HepG2 (cell line): ENCODE results near the gene UBXN2A. TPM values are rescaled to one million over a fixed set of nuclear protein-coding genes. Genes with fewer than 3 reads are reported as not detected.

Experiments
- AFF4 ChIP-seq: sonication (generic); formaldehyde crosslinking; IDR thresholded peaks from 2 replicates; pipeline ENCODE4 v1.4.0; 2020; ENCODE audit warnings: missing genetic modification reagents
- CBX5 ChIP-seq: sonication (generic); formaldehyde crosslinking; IDR thresholded peaks from 2 replicates; pipeline ENCODE4 v1.4.0; 2020; ENCODE audit warnings: missing genetic modification reagents, borderline replicate concordance
- GATA4 ChIP-seq: sonication (generic); IDR thresholded peaks from 2 replicates; pipeline ENCODE4 v1.6.1; 2016; ENCODE audit warnings: antibody characterized with exemption, low read depth, borderline replicate concordance
- HOXA5 ChIP-seq: sonication (generic); formaldehyde crosslinking; IDR thresholded peaks from 2 replicates; pipeline ENCODE4 v1.4.0; 2020; ENCODE audit warnings: missing genetic modification reagents
- KDM5A ChIP-seq: fragments of 200-600 bp; sonication (generic); IDR thresholded peaks from 2 replicates; pipeline ENCODE4 v1.7.0; 2018; ENCODE audit warnings: antibody characterized with exemption, mild to moderate bottlenecking, low read length, borderline replicate concordance
- NFYB ChIP-seq: sonication (generic); formaldehyde crosslinking; IDR thresholded peaks from 2 replicates; pipeline ENCODE4 v1.4.0; 2020; ENCODE audit warnings: missing genetic modification reagents
- NR2F6 ChIP-seq, 2 experiments: IDR thresholded peaks; 2 replicates each; pipeline ENCODE4 v1.6.1; 2016; ENCODE audit warnings: antibody characterized with exemption in 1 of 2, mild to moderate bottlenecking in 1 of 2
- SALL2 ChIP-seq: sonication (generic); formaldehyde crosslinking; IDR thresholded peaks from 2 replicates; pipeline ENCODE4 v1.8.1; 2023; ENCODE audit warnings: mild to moderate bottlenecking, missing genetic modification reagents, inconsistent platforms
- TRIM24 ChIP-seq: sonication (generic); formaldehyde crosslinking; IDR thresholded peaks from 2 replicates; pipeline ENCODE4 v1.8.0; 2022; ENCODE audit warnings: mild to moderate bottlenecking, missing genetic modification reagents
- ZBTB20 ChIP-seq: sonication (generic); formaldehyde crosslinking; IDR thresholded peaks from 2 replicates; pipeline ENCODE4 v1.8.1; 2023; ENCODE audit warnings: missing genetic modification reagents, low read depth, mild to moderate bottlenecking, borderline replicate concordance
- ZBTB40 ChIP-seq, 2 experiments: fragments of 450-650 bp in 1 of 2; sonication (generic) in 1 of 2; formaldehyde crosslinking in 1 of 2; IDR thresholded peaks; 2 replicates each; pipeline versions ENCODE4 v1.6.1 to v1.8.0; 2016 to 2022; ENCODE audit warnings: antibody characterized with exemption in 1 of 2, mild to moderate bottlenecking in 1 of 2, missing genetic modification reagents in 1 of 2
- ZNF557 ChIP-seq: sonication (generic); formaldehyde crosslinking; IDR thresholded peaks from 2 replicates; pipeline ENCODE4 v1.4.0; 2020; ENCODE audit warnings: missing genetic modification reagents
- ZNF691 ChIP-seq: sonication (generic); formaldehyde crosslinking; IDR thresholded peaks from 2 replicates; pipeline ENCODE4 v1.4.0; 2020; ENCODE audit warnings: missing genetic modification reagents, low read depth, mild to moderate bottlenecking, borderline replicate concordance
- ZNF782 ChIP-seq: sonication (generic); formaldehyde crosslinking; IDR thresholded peaks from 2 replicates; pipeline ENCODE4 v1.4.0; 2020; ENCODE audit warnings: missing genetic modification reagents, mild to moderate bottlenecking, borderline replicate concordance
- polyA plus RNA-seq, 8 experiments: library from polyadenylated mRNA; depleted of rRNA in 3 of 8; stranded (reverse) in 7 of 8; unstranded in 1 of 8; fragments of >200 nt; fragmentation: Illumina TruSeq in 4 of 8; extraction: Trizol in 4 of 8; gene quantifications; 2 replicates each; pipeline versions ENCODE4 v1.2.1 to v1.2.3, GENCODE V29; 2011 to 2016; ENCODE audit warnings: low read depth in 4 of 8, missing spikeins in 1 of 8, mixed read lengths in 1 of 8; ENCODE audit not compliant: insufficient read depth in 1 of 8
- total RNA-seq, 5 experiments: library from RNA; depleted of rRNA; stranded (reverse); fragments of >200 nt; fragmentation: Illumina TruSeq; extraction: Trizol; gene quantifications; 2 replicates each; pipeline ENCODE4 v1.2.3, GENCODE V29; 2016; ENCODE audit warnings: low read depth in 1 of 5

Gene UBXN2A
- total and polyA plus RNA-seq, 2 of the 13 experiments (the other 11 are each of a cell fraction or from before 2014, with no cell fraction given) = 8.3 to 20.9 TPM

DNA sequence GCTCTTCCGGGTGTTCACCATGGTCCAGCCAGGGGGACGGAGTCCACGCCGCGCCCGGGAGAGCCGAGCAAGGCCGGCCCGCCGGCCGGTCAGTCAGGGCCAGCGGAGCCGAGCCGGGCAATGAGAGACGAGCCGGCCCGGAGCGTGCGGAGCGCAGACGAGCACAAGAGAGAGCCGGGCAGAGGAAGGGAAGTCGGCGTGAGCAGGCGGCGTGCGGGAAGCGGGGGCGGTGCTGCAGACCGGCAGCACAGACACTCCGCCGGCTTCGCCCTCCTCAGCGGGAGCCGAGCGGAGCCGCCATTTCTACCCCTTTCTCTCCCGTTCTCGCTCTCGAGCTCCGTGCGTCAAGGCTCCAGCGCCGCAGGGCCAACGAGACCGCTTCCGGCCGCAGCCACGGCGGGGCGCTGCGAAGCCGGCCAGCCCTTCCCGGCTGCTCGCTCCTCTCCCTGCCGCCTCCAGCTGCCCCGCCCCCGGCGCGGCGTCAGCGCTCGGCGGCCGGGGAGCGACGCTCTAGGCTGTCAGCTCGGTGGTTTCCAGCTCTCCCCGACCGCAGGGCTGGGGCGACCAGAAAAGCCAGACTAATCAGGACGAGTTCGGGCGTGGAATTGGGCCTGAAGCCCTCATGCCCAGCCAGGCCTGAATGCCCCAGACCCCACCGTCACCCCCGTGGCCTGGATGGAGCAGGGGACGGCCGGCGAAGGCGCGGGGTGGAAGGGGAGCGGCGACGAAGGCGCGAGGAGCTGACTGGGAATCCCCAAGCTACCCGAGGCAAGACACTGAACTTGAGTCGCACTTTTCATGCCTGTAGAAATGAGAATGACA, 13.3 kb upstream of the UBXN2A start, which contains the start of gene ATAD2B (continued):
- TF ChIP-seq TRIM24 (no peak), AFF4 (peak; percentile 28; the same call in 1 of the 2 replicates), NR2F6 (IDR thresholded peaks at IDR 0.05) (no peak), NR2F6 (CRISPR knock-in tag; IDR thresholded peaks at IDR 0.05) (0 out of 2 replicates have a peak, but pooled peaks have one; percentile 38), CBX5 (CRISPR knock-in tag) (peak; percentile 68), SALL2 (CRISPR knock-in tag) (peak; percentile 98), GATA4 (peak; percentile 80), HOXA5 (CRISPR knock-in tag) (peak; percentile 74), ZNF691 (CRISPR knock-in tag) (peak; percentile 86), NFYB (0 out of 2 replicates have a peak, but pooled peaks have one; percentile 23), ZNF557 (CRISPR knock-in tag) (0 out of 2 replicates have a peak, but pooled peaks have one; percentile 42), ZBTB20 (CRISPR knock-in tag) (peak; percentile 35; the same call in 1 of the 2 replicates), KDM5A (peak; percentile 75; the same call in 1 of the 2 replicates), ZNF782 (CRISPR knock-in tag) (no peak; the same call in 1 of the 2 replicates), ZBTB40 (IDR thresholded peaks at IDR 0.05) (no peak), ZBTB40 (CRISPR knock-in tag; IDR thresholded peaks at IDR 0.05) (peak; percentile 21; the same call in 1 of the 2 replicates)
